ENCODE results near the gene CHIT1.

DNA sequence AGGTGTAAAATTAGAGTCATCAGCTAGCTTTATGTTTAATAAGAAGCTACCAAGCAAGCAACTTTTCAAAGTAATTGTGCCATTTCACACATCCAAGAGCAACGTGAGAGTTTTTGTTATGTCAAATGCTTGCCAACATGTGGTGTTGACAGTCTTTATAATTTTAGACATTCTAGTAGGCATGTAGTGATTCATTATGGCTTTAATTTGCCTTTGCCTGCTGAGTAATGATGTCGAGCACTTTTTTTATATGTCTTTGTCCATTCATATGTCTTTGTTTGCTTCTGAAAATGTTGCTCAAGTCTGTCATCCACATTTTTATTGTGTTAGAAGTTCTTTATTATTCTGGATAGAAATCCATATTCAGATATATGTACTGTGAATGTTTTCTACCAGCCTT is 21.4 kb upstream of the CHIT1 start:
- TF ChIP-seq, protein P1, sequence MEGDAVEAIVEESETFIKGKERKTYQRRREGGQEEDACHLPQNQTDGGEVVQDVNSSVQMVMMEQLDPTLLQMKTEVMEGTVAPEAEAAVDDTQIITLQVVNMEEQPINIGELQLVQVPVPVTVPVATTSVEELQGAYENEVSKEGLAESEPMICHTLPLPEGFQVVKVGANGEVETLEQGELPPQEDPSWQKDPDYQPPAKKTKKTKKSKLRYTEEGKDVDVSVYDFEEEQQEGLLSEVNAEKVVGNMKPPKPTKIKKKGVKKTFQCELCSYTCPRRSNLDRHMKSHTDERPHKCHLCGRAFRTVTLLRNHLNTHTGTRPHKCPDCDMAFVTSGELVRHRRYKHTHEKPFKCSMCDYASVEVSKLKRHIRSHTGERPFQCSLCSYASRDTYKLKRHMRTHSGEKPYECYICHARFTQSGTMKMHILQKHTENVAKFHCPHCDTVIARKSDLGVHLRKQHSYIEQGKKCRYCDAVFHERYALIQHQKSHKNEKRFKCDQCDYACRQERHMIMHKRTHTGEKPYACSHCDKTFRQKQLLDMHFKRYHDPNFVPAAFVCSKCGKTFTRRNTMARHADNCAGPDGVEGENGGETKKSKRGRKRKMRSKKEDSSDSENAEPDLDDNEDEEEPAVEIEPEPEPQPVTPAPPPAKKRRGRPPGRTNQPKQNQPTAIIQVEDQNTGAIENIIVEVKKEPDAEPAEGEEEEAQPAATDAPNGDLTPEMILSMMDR (IDR thresholded peaks at IDR 0.05), result no peak
- TF ChIP-seq POLR2AphosphoS5 (IDR thresholded peaks at IDR 0.05), result no peak
